NCI-H748 (cell line): Measurements from ENCODE around the gene PANK2.
A peak's percentile ranks its signal among the peaks of the same experiment; 100 is the strongest.
"Not testable (repeated sequence)": the region's sequence is repeated elsewhere in the genome, so short reads cannot be mapped to it uniquely, and the experiment has no call there.

Experiments
- DNase-seq: peaks from one replicate; lab custom pipeline; 2025; ENCODE audit not compliant: unreplicated experiment; lab: John Stamatoyannopoulos, UW

Gene PANK2

DNA sequence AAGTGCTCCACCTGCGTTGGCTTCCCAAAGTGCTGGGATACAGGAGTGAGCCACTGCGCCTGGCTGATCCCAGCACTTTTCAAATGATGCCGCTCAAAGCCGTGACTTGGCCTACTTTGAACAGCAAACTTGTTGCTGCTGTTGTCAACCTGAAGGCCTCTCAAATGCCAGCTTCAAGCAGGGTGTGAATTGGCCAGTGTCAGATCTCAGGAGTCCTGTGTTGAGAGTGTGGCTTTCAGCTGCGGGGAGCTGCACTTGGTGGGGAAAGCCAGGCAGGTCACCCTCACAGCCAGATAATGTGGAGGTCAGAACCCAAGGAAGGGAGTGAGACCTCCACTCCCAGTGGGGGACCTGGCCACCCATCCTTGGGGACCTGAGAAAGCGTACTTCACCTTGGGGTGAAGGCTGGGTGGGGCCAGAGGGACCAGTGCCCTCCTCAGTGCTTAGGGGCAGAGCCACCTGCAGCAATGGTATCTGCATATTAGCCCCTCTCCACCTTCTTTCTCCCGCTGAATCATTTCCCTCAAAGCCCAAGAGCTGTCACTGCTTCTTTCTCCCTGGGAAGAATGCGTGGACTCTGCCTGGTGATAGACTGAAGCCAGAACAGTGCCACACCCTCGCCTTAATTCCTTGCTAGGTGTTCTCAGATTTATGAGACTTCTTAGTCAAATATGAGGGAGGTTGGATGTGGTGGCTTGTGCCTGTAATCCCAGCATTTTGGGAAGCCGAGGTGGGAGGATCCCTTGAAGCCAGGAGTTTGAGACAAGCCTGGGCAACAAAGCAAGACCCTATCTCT is 19.1 kb upstream of the PANK2 start:
- DNase-seq, result no peak

GRCh38 chr20:3871550-3872265 is 17.5 kb upstream of the PANK2 start:
- DNase-seq, result no peak

GRCh38 chr20:3873507-3873906 is 15.7 kb upstream of the PANK2 start:
- no peak for DNase-seq

GRCh38 chr20:3874194-3874844 is 14.9 kb upstream of the PANK2 start:
- DNase-seq, result no peak

DNA sequence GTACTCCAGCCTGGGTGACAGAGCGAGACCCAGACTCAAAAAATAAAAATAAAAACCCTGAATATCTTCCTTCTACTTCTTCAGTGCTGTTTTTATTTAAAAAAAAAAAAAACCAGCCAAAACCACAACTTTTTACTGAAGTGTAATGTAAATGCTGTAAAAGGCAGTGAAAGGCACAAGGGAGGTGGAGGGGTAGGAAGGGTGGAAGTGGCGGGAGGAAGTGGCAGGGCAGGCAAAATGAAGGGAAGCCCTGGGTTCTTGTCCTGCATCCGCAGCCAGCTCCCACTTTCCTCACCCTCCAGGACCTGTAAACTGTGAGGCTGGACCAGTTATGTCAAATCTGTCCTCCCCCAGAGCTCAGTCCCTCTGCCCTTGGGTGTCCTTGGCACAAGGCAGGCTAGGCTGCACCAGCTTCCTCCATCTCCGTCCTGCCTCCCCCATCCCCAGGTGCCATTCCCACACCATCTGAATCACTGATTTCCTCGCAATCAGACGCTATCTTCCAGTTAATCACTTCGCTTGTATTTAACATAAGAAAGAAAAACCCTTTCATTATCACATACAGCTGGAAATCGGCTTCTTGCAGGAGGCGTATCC is 13.7 kb upstream of the PANK2 start:
- DNase-seq, result no peak

GRCh38 chr20:3876000-3876399 is 13.2 kb upstream of the PANK2 start:
- no peak for DNase-seq

DNA sequence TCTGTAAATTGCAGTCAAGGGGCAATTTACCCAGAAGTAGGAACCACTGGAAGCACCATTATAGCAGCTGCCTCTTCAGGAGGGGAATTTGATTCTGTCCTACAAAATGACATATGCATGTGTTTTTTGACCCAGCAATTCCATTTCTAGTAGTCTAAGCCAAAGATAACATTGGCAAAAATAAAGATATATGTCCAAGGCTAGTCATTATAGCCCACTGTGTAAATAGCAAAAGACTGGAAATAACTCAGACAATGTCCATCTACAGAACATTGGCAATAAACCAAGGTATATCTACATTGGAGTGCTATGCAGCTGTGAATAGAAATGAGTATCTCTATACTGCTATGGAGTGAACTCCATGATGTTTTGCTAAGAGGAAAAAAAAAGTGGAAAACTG is 12.5 kb upstream of the PANK2 start:
- DNase-seq, result no peak

GRCh38 chr20:3878921-3879274 is 10.3 kb upstream of the PANK2 start:
- not testable (repeated sequence) for DNase-seq

DNA sequence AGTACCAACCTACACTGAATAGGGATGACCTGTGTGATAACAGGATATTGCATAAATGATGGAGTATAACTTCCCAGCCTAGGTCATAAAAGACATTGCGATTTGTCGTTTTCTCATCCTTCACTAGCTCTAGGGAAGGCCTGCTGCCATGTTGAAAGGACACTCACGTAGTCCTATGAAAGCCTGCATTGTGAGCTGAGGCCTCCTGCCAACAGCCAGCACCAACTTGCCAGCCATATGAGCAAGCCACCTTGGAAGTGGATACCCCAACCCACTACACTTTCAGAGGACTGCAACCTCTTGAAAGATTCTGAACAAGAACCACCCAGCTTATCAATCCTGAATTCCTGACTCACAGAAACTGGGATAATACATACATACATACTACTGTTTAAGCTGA is 3.5 kb upstream of the PANK2 start:
- DNase-seq, result no peak

DNA sequence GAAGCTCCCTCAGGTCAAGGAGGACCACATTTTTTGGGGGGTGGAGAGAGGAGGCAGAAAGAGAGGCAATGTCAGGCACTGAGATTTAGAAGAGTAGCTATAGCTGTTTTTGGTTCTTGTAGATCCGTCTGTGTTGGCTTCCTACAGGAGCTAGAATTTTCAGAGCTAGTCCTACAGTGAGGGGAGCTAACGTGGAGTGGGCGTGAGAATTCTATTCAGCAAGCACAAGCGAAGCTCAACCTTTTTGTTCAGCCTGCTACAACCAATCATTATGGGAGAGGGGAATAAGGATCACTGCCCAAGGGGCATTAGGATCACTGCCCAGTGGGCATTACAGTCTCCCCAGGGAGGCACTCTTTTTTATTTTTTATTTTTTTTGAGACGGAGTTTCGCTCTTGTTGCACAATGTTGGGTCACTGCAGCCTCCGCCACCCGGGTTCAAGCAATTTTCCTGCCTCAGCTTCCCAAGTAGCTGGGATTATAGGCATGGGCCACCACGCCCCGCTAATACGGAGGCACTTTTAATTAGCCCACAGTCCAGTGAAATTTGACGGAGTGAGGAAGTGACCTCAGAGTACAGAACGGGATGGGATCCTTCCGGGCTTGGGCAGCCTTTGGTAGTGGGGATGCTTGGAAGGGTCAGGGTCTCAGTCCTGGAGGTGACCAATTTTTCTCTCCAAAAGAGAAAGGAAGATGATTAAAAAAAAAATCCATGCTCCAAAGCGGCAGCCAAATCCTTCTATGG is 1.1 kb upstream of the PANK2 start:
- DNase-seq, result peak; percentile 80

DNA sequence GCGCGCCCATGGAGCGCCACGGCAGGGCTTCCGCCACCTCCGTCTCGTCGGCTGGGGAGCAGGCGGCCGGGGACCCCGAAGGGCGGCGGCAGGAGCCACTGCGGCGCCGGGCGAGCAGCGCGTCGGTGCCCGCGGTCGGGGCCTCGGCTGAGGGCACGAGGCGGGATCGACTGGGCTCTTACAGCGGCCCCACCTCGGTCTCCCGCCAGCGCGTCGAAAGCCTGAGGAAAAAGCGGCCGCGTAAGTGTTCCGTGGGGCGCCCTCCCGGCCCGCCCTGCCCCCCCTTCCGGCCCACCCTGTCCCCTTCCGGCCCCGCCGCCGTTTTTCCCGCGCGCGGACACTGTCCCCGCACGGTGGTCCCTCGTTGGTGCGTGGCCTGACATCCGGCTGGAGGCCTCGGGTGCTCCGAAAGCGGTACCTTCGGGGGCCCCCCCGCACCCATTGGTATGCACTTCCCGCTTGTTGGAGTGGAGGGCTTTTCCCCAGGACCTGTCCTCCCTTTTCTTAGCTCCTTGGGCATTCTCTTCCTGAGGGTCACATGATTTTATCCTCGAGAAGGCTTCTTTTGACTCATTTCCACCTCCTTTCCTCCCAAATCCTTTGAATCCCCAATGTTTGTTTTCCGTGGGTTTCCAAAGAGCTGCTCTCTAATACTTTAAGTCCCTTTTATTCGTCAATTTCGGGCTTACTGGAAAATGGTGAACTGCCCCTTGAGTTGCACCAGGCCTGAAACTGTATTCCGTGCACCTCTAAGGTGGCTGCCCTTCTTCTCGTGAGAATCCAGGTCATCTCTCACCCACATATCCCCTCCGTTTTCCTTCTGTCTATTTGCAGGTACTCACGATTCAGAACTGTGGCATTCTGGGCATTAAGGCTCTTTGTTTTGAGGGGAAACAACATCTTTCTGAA is 556 bp downstream of the PANK2 start:
- peak; percentile 73 for DNase-seq

DNA sequence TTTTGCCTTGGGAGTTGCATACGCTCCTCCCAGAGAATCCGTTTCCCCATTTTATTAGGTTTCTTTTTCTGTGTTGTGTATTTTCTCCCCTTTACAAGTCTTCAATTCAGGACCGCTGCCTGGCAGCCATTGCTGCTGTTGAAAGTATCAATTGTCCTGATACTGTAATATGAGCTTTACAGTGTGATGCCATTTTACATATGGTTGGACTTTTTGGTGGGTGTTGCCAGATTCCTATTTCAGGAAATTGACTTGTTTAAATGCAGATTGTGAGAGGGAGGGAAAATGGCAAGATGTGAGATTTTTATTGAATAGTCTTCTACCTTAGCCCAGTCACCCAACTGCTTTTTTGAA is 1.2 kb downstream of the PANK2 start:
- peak; percentile 69 for DNase-seq

- DNase-seq, result no peak
These were observed 2.1 kb downstream of the PANK2 start for GRCh38 chr20:3890999-3891929.

- no peak for DNase-seq
These were observed 5.6 kb downstream of the PANK2 start for GRCh38 chr20:3894796-3895195.

DNA sequence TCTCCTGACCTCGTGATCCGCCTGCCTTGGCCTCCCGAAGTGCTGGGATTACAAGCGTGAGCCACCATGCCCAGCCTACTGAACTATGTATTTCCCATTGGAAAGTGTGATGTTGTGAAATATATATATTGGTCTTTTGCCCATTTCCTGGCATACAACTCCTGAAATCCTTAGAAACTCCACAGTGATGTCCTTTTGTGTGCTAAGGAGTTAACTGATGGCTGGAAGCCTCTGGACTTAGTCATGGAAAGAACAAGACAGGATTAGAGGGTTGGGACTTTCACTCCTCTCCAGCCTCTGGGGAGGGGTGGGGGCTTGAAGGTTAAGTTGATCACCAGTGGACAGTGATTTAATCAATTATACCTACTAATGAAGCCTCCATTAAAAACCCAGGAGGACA is 7.1 kb downstream of the PANK2 start:
- no peak for DNase-seq

- no peak for DNase-seq
These were observed 7.8 kb downstream of the PANK2 start for GRCh38 chr20:3896853-3897583.

- DNase-seq, result not testable (repeated sequence)
These were observed 9.0 kb downstream of the PANK2 start for GRCh38 chr20:3898181-3898580.

GRCh38 chr20:3898639-3899038 is 9.5 kb downstream of the PANK2 start:
- no peak for DNase-seq
